Measurements from ENCODE around the gene LZTFL1. TPM values are rescaled to one million over a fixed set of nuclear protein-coding genes. Genes with fewer than 3 reads are reported as not detected.

LZTFL1 gene
- polyA plus RNA-seq, 3 donors: 53.7 to 66.1 (median 64.3) TPM

- DNase-seq (ENCODE audit: extremely low read depth in 1 of 11, low read depth in 9 of 11, low spot score in 4 of 11): no peak
Measured at GRCh38 chr3:45777111-45777745, 64.7 kb downstream of the LZTFL1 start.

- peak in 1 of 11 donors; percentile 6 for DNase-seq (ENCODE audit: extremely low read depth in 1 of 11, low read depth in 9 of 11, low spot score in 4 of 11)
Measured at GRCh38 chr3:45776611-45777010, 65.3 kb downstream of the LZTFL1 start.

DNA sequence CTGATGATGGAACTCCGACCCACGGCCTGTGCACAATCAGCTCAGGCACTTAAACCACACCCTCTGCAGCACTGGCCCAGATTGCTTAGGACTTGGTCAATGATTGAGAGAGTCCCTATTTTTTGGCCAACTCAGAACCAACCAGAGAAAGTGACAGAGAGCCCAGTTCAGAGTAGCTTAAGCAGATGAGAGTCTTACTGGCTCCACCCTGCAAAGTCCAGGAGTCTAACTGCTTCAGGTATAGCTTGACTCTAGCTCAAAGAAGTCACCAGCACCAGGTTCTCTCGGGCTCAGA is 65.7 kb downstream of the LZTFL1 start:
- no peak for DNase-seq (ENCODE audit: extremely low read depth in 1 of 11, low read depth in 9 of 11, low spot score in 4 of 11)

- no peak for DNase-seq (ENCODE audit: extremely low read depth in 1 of 11, low read depth in 9 of 11, low spot score in 4 of 11)
Measured at GRCh38 chr3:45775571-45776300, 66.2 kb downstream of the LZTFL1 start.

GRCh38 chr3:45774581-45775521 is 67.1 kb downstream of the LZTFL1 start:
- no peak for DNase-seq (ENCODE audit: extremely low read depth in 1 of 11, low read depth in 9 of 11, low spot score in 4 of 11)

DNA sequence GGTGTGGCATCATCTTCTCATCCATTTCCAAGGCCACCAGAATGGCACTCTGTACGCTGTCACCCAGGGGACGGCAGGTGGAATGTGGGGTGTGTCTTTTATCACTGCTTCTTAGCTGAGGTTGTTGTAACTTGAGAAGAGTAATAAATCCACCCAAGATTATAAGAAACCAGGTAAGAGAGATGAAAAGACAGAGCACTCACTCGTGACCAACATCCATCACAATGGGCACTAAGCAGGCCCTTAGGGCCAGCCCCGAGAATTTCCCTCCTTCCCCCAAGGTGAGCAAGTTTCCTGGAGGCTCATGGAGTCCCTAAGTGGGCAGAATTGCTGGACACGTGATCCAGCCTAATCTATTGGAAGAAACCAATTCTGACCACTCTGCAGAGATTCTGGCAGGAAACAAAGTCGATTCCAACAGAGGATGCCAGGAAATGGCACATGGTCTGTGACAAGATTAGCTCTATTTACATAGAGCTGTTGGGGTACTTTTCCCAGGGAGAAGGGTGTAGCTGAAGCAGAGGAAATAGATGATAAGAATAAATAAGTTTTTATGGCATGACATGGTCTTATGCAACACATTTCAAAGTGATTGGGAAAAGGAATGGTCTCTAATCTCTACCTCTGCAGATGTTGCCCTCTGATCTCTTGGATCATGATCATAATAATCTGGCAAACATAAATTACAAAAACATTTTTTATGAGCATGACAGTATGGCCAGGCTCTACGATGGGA is 68.0 kb downstream of the LZTFL1 start:
- DNase-seq (ENCODE audit: extremely low read depth in 1 of 11, low read depth in 9 of 11, low spot score in 4 of 11): no peak

Other genes starting within 250 kb of the LZTFL1 start
- 10 to 100 TPM; 14.4 to 19.1 (median 15.4) TPM for gene LIMD1, start 247.4 kb downstream of the LZTFL1 start, polyA plus RNA-seq (ENCODE audit: insufficient read length in 3 of 3)
- gene SACM1L, start 152.7 kb downstream of the LZTFL1 start, polyA plus RNA-seq (ENCODE audit: insufficient read length in 3 of 3): 10 to 100 TPM; 55.5 to 79.3 (median 67.6) TPM
- gene SLC6A20, start 45.6 kb downstream of the LZTFL1 start, polyA plus RNA-seq (ENCODE audit: insufficient read length in 3 of 3): under 1 TPM; 0.07 to 0.33 (median 0.20) TPM
- gene CCR9, start 44.4 kb upstream of the LZTFL1 start, polyA plus RNA-seq (ENCODE audit: insufficient read length in 3 of 3): under 1 TPM in 2 of 3 donors, not detected in 1; 0.08 to 0.09 TPM
- under 1 TPM; 0.23 to 0.67 (median 0.24) TPM for gene CXCR6, start 101.3 kb upstream of the LZTFL1 start, polyA plus RNA-seq (ENCODE audit: insufficient read length in 3 of 3)
- gene FYCO1, start 153.7 kb upstream of the LZTFL1 start, polyA plus RNA-seq (ENCODE audit: insufficient read length in 3 of 3): 10 to 100 TPM; 17.6 to 18.8 (median 18.2) TPM
- under 1 TPM in 2 of 3 donors, not detected in 1; 0.17 to 0.20 TPM for gene XCR1, start 185.4 kb upstream of the LZTFL1 start, polyA plus RNA-seq (ENCODE audit: insufficient read length in 3 of 3)

All from renal cortex interstitium (tissue), 11 donors.